HG03457 (cell line): ENCODE measurements around the gene ATG9B.

Experiments
- ATAC-seq: cut with Tn5 transposase; IDR thresholded peaks from one replicate; pipeline ENCODE4 v1.9.1; 2021; ENCODE audit warnings: moderate number of reproducible peaks; ENCODE audit not compliant: unreplicated experiment

The ATG9B gene

GRCh38 chr7:151024435-151025056 is at the start of gene ATG9B:
Gene ATG9B (minus strand): TSS chr7:151024494. CDS start chr7:151024423, 71 bp downstream.
- no peak for ATAC-seq

GRCh38 chr7:151073990-151074389 is 49.7 kb upstream of the ATG9B start:
- no peak for ATAC-seq

GRCh38 chr7:151071032-151071866 is 47.0 kb upstream of the ATG9B start:
- ATAC-seq = no peak

GRCh38 chr7:151070574-151070960 is 46.3 kb upstream of the ATG9B start:
- no peak for ATAC-seq

GRCh38 chr7:151069841-151070573 is 45.7 kb upstream of the ATG9B start:
- ATAC-seq = no peak

GRCh38 chr7:151068069-151068773 is 43.9 kb upstream of the ATG9B start:
- no peak for ATAC-seq

- ATAC-seq = no peak
Measured at GRCh38 chr7:151066273-151066974, 42.1 kb upstream of the ATG9B start.

- no peak for ATAC-seq
Measured at GRCh38 chr7:151065516-151065915, 41.2 kb upstream of the ATG9B start.

- no peak for ATAC-seq
Measured at GRCh38 chr7:151064993-151065392, 40.7 kb upstream of the ATG9B start.

- ATAC-seq = no peak
Measured at GRCh38 chr7:151064454-151064853, 40.2 kb upstream of the ATG9B start.

- no peak for ATAC-seq
Measured at GRCh38 chr7:151063212-151063561, 38.9 kb upstream of the ATG9B start.

GRCh38 chr7:151062399-151063211 is 38.3 kb upstream of the ATG9B start:
- ATAC-seq = no peak

- no peak for ATAC-seq
Measured at GRCh38 chr7:151062111-151062398, 37.8 kb upstream of the ATG9B start.

GRCh38 chr7:151061213-151062110 is 37.2 kb upstream of the ATG9B start:
- ATAC-seq = no peak

- ATAC-seq = no peak
Measured at GRCh38 chr7:151060416-151061212, 36.3 kb upstream of the ATG9B start.

- no peak for ATAC-seq
Measured at GRCh38 chr7:151060113-151060415, 35.8 kb upstream of the ATG9B start.

GRCh38 chr7:151059367-151060112 is 35.2 kb upstream of the ATG9B start, which contains the start of gene SLC4A2:
Gene SLC4A2 (plus strand): TSS chr7:151059589. CDS start chr7:151061988, 2,399 bp downstream.
- peak; percentile 29 for ATAC-seq
